Gastrocnemius medialis (tissue), 4 donors: ENCODE results near the gene ARPIN.

Experiments
- CTCF ChIP-seq, 5 experiments: fragments of 450-650 bp in 3 of 5; fragments of 200-600 bp in 2 of 5; sonication (generic) in 2 of 5; IDR thresholded peaks in 4 of 5; conservative IDR thresholded peaks in 1 of 5; 1 replicate in 4 of 5; 2 replicates in 1 of 5; pipeline ENCODE4 v1.5.1; 2016 to 2019; ENCODE audit warnings: antibody characterized with exemption in 5 of 5, mild to moderate bottlenecking in 3 of 5, moderate library complexity in 3 of 5
- POLR2A ChIP-seq, 2 donors: fragments of 450-650 bp; IDR thresholded peaks; one replicate each; pipeline ENCODE4 v1.6.1; 2017; ENCODE audit warnings: antibody characterized with exemption in 2 of 2, mild to moderate bottlenecking in 2 of 2, moderate library complexity in 2 of 2

- TF ChIP-seq CTCF (IDR thresholded peaks at IDR 0.05 in 4 of 5, conservative IDR thresholded peaks at IDR 0.05 in 1 of 5) (no peak), POLR2A (IDR thresholded peaks at IDR 0.05) (no peak)
These were observed 32.0 kb downstream of the ARPIN start for GRCh38 chr15:89880727-89881126.
